D721Med (cell line): ENCODE data around the gene GCK.

Experiments used
- DNase-seq: peaks from one replicate; pipeline ENCODE4 v3.0.0; 2011; ENCODE audit warnings: low spot score; ENCODE audit not compliant: insufficient read length
- FAIRE-seq: peaks from 2 replicates; lab custom pipeline; 2011; peaks lifted over from hg19 to GRCh38; lab: Jason Lieb, UNC
- CTCF ChIP-seq: IDR thresholded peaks from 2 replicates; pipeline ENCODE4 v1.5.1; 2012; ENCODE audit warnings: mild to moderate bottlenecking, control low read depth; ENCODE audit not compliant: insufficient read depth; ENCODE audit errors: missing control alignments

Gene GCK

DNA sequence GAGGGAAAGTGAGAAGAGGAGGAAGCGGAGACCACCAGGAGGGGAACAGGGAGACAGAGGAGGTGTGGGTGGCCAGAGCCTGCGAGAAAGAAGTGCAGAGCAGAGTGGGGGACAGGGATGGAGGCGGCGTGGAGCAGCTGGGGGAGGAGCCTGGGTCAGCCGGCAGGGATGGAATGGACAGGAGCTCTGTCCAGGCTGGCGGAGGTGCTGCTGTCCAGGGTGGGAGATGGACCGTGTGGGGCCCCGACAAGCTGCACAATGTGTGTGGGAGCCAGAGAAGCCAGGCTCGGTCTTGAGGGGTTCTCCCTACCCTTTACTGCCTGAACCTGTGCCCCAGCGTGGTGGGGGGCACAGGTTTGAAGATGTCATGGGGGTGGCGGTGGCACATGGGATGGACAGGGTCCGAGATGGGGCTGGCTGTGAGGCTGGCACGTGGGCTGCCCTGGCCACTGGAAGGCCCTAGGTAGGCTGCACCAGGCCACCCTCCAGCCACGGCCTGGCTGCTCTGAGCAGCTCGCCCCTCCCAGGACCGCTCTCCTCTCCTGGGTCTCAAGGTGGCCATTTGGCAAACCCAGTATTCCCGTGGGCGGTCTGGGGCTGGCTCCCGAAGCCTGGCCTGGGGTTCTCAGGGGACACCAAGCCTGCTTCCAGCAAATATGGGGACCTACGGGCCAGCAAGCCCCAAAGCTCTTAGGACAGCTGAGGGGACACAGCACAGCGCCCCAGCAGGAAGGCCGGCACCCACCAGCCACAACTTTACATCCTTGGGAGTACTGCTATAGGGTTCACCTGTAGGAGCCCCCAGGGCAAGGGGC lies 43.9 kb upstream of the GCK start:
- FAIRE-seq, result no peak
- no peak for TF ChIP-seq CTCF
- no peak for DNase-seq

DNA sequence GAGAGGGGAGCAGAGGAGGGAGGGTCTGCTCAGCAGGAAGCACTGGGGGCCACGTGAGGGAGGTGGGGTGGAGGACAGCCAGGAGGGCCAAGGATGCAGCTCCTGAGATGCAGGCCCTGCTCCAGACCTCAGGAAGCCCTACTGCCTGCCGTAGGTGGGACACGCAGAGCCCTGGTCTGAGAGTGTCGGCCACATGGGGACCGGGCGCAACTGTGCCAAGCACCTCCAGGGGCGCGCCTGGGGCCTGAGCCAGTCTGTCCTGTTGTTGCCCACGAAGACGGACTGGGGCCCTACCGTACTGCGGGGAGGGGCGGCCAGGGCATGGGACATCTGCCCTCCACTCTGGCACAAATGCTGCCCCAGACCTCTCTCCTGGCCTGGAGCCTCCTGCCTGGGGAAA lies 43.2 kb upstream of the GCK start:
- TF ChIP-seq CTCF, result no peak
- DNase-seq, result no peak
- FAIRE-seq, result no peak

DNA sequence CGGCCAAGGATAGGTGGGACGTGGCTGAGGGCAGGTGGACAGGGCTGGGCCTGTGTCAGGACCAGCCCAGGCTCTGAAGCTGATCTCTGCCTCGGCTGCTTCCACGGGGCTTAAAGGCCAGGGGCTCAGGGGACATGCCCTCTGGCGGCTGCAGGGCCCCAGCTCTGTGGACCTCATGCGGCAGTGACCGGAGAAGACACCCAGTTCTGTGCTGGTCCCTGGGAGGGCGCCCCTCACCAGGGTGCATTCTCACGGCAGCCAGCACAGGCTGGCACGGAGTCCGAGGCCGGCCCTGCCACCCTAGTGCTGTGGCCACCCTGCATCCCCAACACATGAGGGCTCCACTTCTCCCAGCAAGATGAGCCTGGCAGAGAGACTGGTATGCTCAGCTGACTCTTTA lies 41.8 kb upstream of the GCK start:
- DNase-seq (no peak), FAIRE-seq (no peak)
- no peak for TF ChIP-seq CTCF

DNA sequence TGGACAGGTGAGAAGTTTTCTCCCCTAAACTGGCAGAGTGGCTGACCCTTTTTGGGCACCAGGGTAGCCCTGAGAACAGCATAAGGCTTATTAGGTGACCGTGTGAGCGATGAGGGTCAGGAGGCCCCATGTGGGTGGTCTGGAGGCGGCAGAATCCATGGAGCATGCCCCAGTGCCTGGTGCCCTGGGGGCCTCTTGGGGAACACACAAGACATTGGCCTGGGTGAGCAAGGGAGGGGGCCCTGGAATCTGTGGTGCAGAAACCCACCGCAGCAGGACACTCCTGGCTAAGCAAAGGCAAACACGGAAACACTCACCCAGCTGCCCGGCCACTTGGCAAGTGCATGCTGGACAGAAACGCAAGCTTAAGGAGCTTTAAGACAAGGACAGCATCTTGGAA lies 41.0 kb upstream of the GCK start:
- no peak for FAIRE-seq
- TF ChIP-seq CTCF, result no peak
- DNase-seq, result no peak

- TF ChIP-seq CTCF, result no peak
- FAIRE-seq, result no peak
Measured at GRCh38 chr7:44229546-44230105, 40.4 kb upstream of the GCK start.

GRCh38 chr7:44228571-44229350 lies 39.5 kb upstream of the GCK start:
- no peak for TF ChIP-seq CTCF
- DNase-seq (no peak), FAIRE-seq (no peak)

More at GRCh38 chr7:44229546-44230105, 40.4 kb upstream of the GCK start:
- no peak for DNase-seq

GRCh38 chr7:44227911-44228310 lies 38.7 kb upstream of the GCK start:
- FAIRE-seq, result no peak
- no peak for DNase-seq
- no peak for TF ChIP-seq CTCF
